Neural crest cell (in vitro differentiated cells): ENCODE measurements around the gene PRRT1B. TPM values are rescaled to one million over a fixed set of nuclear protein-coding genes. Genes with fewer than 3 reads are reported as not detected.

ENCODE experiments used
- DNase-seq: peaks from one replicate; pipeline ENCODE4 v3.0.0; 2021; ENCODE audit warnings: low read depth, mixed read lengths, low spot score
- H3K27ac Mint-ChIP-seq: one replicate; pipeline ENCODE4 v1.8.0; 2021; ENCODE audit warnings: mild to moderate bottlenecking, mixed read lengths; ENCODE audit not compliant: unreplicated experiment
- H3K27me3 Mint-ChIP-seq: 2 replicates; pipeline ENCODE4 v1.8.0; 2021; ENCODE audit warnings: low read depth, mild to moderate bottlenecking, mixed read lengths
- H3K36me3 Mint-ChIP-seq: 2 replicates; pipeline ENCODE4 v1.8.0; 2021; ENCODE audit warnings: low read depth, mild to moderate bottlenecking, mixed read lengths
- H3K4me1 Mint-ChIP-seq: 2 replicates; pipeline ENCODE4 v1.8.0; 2021; ENCODE audit warnings: mixed read lengths
- H3K4me3 Mint-ChIP-seq: one replicate; pipeline ENCODE4 v1.8.0; 2021; ENCODE audit warnings: mild to moderate bottlenecking, mixed read lengths
- H3K9me3 Mint-ChIP-seq: 2 replicates; pipeline ENCODE4 v1.8.0; 2021; ENCODE audit warnings: mixed read lengths
- total RNA-seq: library from RNA; stranded (reverse); gene quantifications from 2 replicates; pipeline ENCODE4 v1.2.1, GENCODE V29; 2021
- TF ChIP-seq, protein P1 (sequence below): fragments of 200-600 bp; sonication (generic); conservative IDR thresholded peaks from 2 replicates; pipeline ENCODE4 v1.5.0; 2021; ENCODE audit warnings: antibody characterized with exemption, mild to moderate bottlenecking

PRRT1B gene
- total RNA-seq, 1 donor from 2014 or later = not detected

DNA sequence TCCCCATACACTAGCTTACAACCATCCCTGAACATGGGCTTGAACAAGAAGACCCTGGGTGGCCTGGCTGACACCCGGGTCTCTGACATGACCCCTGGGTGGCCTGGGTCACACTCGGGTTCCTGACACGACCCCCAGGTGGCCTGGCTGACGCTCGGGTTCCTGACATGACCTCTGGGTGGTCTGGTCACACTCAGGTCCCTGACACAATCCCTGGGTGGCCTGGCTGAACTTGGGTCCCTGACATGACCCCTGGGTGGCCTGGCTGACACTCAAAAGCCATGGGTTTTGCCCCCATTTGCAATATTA lies 38.0 kb downstream of the PRRT1B start:
- Mint-ChIP-seq H3K4me1 (no peaks in the 10 kb centered on the region), H3K36me3 (peaks cover 6% of the 10 kb centered on the region), H3K27ac (no peak overlapping the region), H3K27me3 (no peaks in the 10 kb centered on the region), H3K9me3 (no peaks in the 10 kb centered on the region), H3K4me3 (no peak overlapping the region)
- no peak for DNase-seq
- TF ChIP-seq, protein P1, sequence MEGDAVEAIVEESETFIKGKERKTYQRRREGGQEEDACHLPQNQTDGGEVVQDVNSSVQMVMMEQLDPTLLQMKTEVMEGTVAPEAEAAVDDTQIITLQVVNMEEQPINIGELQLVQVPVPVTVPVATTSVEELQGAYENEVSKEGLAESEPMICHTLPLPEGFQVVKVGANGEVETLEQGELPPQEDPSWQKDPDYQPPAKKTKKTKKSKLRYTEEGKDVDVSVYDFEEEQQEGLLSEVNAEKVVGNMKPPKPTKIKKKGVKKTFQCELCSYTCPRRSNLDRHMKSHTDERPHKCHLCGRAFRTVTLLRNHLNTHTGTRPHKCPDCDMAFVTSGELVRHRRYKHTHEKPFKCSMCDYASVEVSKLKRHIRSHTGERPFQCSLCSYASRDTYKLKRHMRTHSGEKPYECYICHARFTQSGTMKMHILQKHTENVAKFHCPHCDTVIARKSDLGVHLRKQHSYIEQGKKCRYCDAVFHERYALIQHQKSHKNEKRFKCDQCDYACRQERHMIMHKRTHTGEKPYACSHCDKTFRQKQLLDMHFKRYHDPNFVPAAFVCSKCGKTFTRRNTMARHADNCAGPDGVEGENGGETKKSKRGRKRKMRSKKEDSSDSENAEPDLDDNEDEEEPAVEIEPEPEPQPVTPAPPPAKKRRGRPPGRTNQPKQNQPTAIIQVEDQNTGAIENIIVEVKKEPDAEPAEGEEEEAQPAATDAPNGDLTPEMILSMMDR = no peak

DNA sequence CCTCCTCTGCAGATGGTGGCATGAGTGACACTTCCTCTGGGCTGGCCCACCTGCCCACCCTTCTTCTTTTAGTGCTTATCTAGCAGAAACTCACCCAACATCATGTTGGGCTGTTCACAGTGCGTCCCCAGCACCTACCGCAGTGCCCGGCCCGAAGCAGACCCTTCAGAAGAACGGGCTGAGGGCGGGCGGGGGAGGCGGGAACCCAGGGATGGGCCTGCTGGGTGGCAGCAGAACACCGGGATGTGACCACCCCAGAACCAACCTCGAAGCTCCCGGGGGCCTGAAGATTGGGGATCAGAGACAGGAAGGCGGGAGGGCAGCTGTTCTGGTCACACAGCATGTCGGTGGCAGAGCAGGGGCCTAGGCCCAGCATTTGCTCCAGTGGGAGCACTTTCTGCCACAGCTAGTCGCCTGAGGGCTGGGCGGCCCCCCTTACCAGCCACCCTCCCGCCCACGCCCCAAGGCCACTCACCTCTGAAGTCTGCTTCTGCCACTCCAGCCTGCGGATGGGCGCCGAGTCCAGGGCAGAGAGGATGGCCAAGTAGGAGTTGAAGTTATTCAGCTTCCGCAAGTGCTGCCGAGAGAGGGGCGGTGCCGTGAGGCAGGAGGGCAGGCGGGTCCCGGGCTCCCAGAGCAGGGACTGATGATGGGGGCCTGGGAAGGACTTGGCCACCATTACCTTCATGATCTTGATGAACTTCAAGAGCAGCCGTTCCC lies 38.7 kb downstream of the PRRT1B start:
- H3K27ac Mint-ChIP-seq = peak overlapping the region; percentile 81
- H3K4me3 Mint-ChIP-seq = no peak overlapping the region
- TF ChIP-seq, protein P1 = no peak
- no peak for DNase-seq
- no peaks in the 10 kb centered on the region for H3K4me1 Mint-ChIP-seq
- H3K9me3 Mint-ChIP-seq = no peaks in the 10 kb centered on the region
- H3K36me3 Mint-ChIP-seq = peaks cover 6% of the 10 kb centered on the region
- H3K27me3 Mint-ChIP-seq = no peaks in the 10 kb centered on the region

DNA sequence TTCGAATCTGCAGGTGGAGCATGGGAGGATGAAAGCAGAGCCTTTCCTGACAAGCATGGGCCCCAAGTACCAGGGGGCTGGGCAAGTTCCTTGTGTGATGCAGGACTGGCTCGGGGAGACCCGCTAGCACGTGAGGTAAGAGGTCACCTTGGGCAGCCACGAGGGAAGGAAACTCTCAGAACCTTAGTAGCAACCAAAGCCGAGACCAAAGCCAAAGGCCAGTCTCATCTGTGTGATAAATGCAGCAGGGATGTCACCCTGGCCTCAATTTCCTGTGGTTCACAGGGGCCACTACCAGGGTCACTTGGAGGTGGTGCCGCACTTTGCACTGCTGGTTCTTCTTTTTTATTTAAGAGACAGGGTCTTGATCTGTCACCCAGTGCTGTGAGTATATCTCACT lies 39.5 kb downstream of the PRRT1B start:
- H3K36me3 Mint-ChIP-seq = peaks cover 6% of the 10 kb centered on the region
- H3K27me3 Mint-ChIP-seq = no peaks in the 10 kb centered on the region
- no peak overlapping the region for H3K27ac Mint-ChIP-seq
- H3K4me3 Mint-ChIP-seq = no peak overlapping the region
- H3K9me3 Mint-ChIP-seq = no peaks in the 10 kb centered on the region
- no peaks in the 10 kb centered on the region for H3K4me1 Mint-ChIP-seq
- no peak for DNase-seq
- TF ChIP-seq, protein P1 = no peak

DNA sequence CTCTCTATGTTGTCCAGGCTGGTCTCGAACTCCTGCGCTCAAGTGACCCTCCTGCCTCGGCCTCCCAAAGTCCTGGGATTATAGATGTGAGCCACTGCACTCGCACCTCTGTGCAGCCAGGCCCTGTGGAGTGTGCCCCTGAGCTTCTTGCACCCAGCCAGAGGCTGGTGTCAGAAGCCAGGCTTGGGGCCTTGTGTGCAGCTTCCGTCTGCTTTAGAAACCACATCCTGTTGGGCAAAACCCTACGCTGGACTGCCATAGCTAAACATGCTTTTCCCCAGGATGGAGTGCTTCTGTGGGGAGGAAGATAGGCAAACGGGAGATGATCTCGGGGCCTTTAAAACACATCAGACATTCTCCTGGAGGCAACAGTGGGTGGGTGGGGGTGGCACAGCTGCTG lies 40.1 kb downstream of the PRRT1B start:
- H3K4me3 Mint-ChIP-seq = no peak overlapping the region
- H3K4me1 Mint-ChIP-seq = no peaks in the 10 kb centered on the region
- no peaks in the 10 kb centered on the region for H3K27me3 Mint-ChIP-seq
- H3K36me3 Mint-ChIP-seq = peaks cover 6% of the 10 kb centered on the region
- no peak for DNase-seq
- H3K27ac Mint-ChIP-seq = no peak overlapping the region
- no peaks in the 10 kb centered on the region for H3K9me3 Mint-ChIP-seq
- TF ChIP-seq, protein P1 = no peak

DNA sequence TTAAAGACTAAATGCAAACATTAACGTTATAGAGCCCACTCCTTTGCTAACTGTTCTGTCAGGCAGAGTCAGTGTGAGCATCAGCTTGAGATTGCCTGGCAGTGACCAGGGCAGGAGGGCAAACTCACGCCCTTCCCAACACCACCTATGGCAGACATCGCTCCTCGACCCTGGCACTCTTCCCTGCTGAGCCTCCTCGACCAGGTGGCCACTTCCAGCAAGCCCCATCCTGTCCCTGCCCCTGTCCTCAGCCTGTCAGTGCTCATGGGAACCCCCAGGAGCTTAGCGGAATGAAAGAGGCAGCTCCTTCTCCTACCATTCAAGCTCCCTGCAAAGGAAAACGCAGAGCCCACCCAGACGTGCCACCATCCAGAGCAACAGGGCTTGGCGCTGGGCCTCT lies 42.0 kb downstream of the PRRT1B start:
- no peak for DNase-seq
- TF ChIP-seq, protein P1 = no peak
- Mint-ChIP-seq H3K4me1 (no peaks in the 10 kb centered on the region), H3K36me3 (peaks cover 6% of the 10 kb centered on the region), H3K9me3 (no peaks in the 10 kb centered on the region), H3K27ac (peak overlapping the region; percentile 62), H3K27me3 (no peaks in the 10 kb centered on the region), H3K4me3 (no peak overlapping the region)

DNA sequence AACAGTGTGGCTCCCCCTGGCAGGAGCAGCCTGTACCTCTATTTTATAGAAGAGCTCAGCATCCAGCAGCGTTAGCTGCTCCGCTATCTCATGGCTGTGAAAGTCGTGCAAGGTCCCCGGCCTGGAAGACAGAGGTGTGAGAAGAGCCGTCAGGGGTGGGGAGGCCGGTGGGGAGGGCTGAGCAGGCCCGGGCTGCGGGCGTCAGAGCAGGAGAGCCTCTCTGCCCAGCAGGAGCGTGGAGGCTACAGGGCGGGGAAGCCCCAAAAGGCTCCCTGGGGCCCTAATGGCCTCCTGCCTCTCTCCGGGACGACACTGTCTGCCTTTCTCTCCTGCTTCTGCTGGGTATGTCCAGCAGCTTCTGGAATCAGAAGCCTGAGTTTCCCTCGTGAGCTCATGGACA lies 42.6 kb downstream of the PRRT1B start:
- Mint-ChIP-seq H3K36me3 (peaks cover 6% of the 10 kb centered on the region), H3K4me3 (no peak overlapping the region), H3K27ac (no peak overlapping the region), H3K27me3 (no peaks in the 10 kb centered on the region), H3K4me1 (no peaks in the 10 kb centered on the region), H3K9me3 (no peaks in the 10 kb centered on the region)
- TF ChIP-seq, protein P1 = no peak
- DNase-seq = no peak
